HCT116 (cell line): Measurements from ENCODE around the gene TXNDC15.

ENCODE experiments used
- ELF1 ChIP-seq: IDR thresholded peaks from 2 replicates; pipeline ENCODE4 v1.6.1; 2012; ENCODE audit warnings: low read depth, borderline replicate concordance
- JUND ChIP-seq: IDR thresholded peaks from 2 replicates; pipeline ENCODE4 v1.6.1; 2012
- POLR2A ChIP-seq: IDR thresholded peaks from 2 replicates; pipeline ENCODE4 v1.7.0; 2011; ENCODE audit warnings: borderline replicate concordance; ENCODE audit not compliant: insufficient read depth, insufficient read length; ENCODE audit errors: extremely low read depth
- POLR2AphosphoS5 ChIP-seq: IDR thresholded peaks from 2 replicates; pipeline ENCODE4 v1.6.1; 2011; ENCODE audit warnings: mild to moderate bottlenecking, low read depth, low read length, moderate library complexity
- RAD21 ChIP-seq: IDR thresholded peaks from 2 replicates; pipeline ENCODE4 v1.6.1; 2012; ENCODE audit warnings: low read depth, mild to moderate bottlenecking
- YY1 ChIP-seq: IDR thresholded peaks from 2 replicates; pipeline ENCODE4 v1.6.1; 2011; ENCODE audit warnings: low read length, low read depth, moderate library complexity, mild to moderate bottlenecking; ENCODE audit not compliant: insufficient replicate concordance; ENCODE audit errors: extremely low read depth
- TF ChIP-seq, protein P1 (sequence below), 3 experiments: fragments of 200-600 bp in 1 of 3; sonication (generic) in 1 of 3; IDR thresholded peaks in 2 of 3; conservative IDR thresholded peaks in 1 of 3; 2 replicates each; pipeline ENCODE4 v1.5.1; 2012 to 2017; ENCODE audit warnings: low read depth in 2 of 3, low read length in 2 of 3, antibody characterized with exemption in 1 of 3, borderline replicate concordance in 1 of 3, control low read depth in 1 of 3, mild to moderate bottlenecking in 1 of 3, mixed read lengths in 1 of 3, mixed run types in 1 of 3, moderate library complexity in 1 of 3; ENCODE audit not compliant: insufficient read depth in 1 of 3
- TF ChIP-seq, protein P2 (sequence below): IDR thresholded peaks from 2 replicates; pipeline ENCODE4 v1.6.1; 2012; ENCODE audit warnings: low read depth

DNA sequence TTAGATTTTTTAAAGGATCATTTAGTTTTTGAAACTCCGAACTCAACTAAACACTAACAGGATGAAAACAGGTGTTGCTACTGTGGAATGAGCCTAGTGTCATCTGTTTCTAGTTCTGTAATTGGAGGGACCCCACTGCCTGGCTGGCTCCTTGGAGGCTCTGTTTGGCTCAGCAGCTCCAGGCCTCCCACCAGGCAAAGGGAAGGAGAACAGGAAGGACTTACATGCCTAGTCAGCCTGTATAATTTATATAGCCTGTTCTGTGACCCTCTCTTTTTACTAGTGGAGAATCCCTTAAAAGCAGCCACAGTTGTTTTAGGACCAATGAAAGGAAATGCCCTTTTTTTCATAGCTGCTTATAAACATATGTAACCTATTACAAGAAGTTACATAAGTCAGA, 49.5 kb upstream of the TXNDC15 start:
- TF ChIP-seq, protein P1, sequence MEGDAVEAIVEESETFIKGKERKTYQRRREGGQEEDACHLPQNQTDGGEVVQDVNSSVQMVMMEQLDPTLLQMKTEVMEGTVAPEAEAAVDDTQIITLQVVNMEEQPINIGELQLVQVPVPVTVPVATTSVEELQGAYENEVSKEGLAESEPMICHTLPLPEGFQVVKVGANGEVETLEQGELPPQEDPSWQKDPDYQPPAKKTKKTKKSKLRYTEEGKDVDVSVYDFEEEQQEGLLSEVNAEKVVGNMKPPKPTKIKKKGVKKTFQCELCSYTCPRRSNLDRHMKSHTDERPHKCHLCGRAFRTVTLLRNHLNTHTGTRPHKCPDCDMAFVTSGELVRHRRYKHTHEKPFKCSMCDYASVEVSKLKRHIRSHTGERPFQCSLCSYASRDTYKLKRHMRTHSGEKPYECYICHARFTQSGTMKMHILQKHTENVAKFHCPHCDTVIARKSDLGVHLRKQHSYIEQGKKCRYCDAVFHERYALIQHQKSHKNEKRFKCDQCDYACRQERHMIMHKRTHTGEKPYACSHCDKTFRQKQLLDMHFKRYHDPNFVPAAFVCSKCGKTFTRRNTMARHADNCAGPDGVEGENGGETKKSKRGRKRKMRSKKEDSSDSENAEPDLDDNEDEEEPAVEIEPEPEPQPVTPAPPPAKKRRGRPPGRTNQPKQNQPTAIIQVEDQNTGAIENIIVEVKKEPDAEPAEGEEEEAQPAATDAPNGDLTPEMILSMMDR (IDR thresholded peaks at IDR 0.05 in 2 of 3, conservative IDR thresholded peaks at IDR 0.05 in 1 of 3; ENCODE audit: borderline replicate concordance in 1 of 3, insufficient read depth in 1 of 3, low read depth in 2 of 3, low read length in 2 of 3), result no peak
- TF ChIP-seq, protein P2, sequence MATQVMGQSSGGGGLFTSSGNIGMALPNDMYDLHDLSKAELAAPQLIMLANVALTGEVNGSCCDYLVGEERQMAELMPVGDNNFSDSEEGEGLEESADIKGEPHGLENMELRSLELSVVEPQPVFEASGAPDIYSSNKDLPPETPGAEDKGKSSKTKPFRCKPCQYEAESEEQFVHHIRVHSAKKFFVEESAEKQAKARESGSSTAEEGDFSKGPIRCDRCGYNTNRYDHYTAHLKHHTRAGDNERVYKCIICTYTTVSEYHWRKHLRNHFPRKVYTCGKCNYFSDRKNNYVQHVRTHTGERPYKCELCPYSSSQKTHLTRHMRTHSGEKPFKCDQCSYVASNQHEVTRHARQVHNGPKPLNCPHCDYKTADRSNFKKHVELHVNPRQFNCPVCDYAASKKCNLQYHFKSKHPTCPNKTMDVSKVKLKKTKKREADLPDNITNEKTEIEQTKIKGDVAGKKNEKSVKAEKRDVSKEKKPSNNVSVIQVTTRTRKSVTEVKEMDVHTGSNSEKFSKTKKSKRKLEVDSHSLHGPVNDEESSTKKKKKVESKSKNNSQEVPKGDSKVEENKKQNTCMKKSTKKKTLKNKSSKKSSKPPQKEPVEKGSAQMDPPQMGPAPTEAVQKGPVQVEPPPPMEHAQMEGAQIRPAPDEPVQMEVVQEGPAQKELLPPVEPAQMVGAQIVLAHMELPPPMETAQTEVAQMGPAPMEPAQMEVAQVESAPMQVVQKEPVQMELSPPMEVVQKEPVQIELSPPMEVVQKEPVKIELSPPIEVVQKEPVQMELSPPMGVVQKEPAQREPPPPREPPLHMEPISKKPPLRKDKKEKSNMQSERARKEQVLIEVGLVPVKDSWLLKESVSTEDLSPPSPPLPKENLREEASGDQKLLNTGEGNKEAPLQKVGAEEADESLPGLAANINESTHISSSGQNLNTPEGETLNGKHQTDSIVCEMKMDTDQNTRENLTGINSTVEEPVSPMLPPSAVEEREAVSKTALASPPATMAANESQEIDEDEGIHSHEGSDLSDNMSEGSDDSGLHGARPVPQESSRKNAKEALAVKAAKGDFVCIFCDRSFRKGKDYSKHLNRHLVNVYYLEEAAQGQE, result no peak
- TF ChIP-seq ELF1, result no peak
- TF ChIP-seq POLR2A, result no peak
- no peak for TF ChIP-seq YY1
- TF ChIP-seq RAD21, result no peak
- TF ChIP-seq POLR2AphosphoS5, result no peak
- TF ChIP-seq JUND, result no peak
